Upper lobe of left lung (tissue), 4 donors: ENCODE data around the gene SUMF2.

ENCODE experiments used
- EP300 ChIP-seq, 4 donors: sonication (generic); formaldehyde crosslinking; IDR thresholded peaks; one replicate each; pipeline ENCODE4 v1.5.1; 2017; ENCODE audit warnings: antibody characterized with exemption in 4 of 4, control low read depth in 2 of 4
- POLR2AphosphoS5 ChIP-seq, 2 donors: sonication (generic); formaldehyde crosslinking; IDR thresholded peaks; one replicate each; pipeline ENCODE4 v1.5.1; 2017; ENCODE audit warnings: antibody characterized with exemption in 2 of 2
- TF ChIP-seq, protein P1 (sequence below), 6 experiments: fragments of 450-650 bp in 4 of 6; fragments of 200-600 bp in 2 of 6; sonication (generic) in 2 of 6; IDR thresholded peaks; one replicate each; pipeline ENCODE4 v1.5.1; 2016 to 2019; ENCODE audit warnings: antibody characterized with exemption in 6 of 6

DNA sequence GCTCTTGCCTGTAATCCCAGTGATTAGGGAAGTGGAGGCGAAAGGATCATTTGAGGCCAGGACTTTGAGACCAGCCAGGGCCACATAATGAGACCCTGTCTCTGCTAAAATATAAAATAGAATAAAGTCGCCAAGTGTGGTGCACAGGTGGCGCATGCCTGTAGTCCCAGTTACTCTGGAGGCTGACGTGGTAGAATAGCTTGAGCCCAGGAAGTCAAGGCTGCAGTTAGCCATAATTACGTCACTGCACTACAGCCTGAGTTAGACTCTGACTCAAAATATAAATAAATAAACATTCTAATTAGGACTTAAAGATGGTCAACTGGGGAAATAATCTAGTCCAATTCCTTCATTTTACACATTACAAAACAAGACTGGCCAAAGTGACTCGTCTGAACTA, 41.4 kb downstream of the SUMF2 start:
- TF ChIP-seq POLR2AphosphoS5 (IDR thresholded peaks at IDR 0.05) (no peak), EP300 (IDR thresholded peaks at IDR 0.05) (no peak)
- TF ChIP-seq, protein P1, sequence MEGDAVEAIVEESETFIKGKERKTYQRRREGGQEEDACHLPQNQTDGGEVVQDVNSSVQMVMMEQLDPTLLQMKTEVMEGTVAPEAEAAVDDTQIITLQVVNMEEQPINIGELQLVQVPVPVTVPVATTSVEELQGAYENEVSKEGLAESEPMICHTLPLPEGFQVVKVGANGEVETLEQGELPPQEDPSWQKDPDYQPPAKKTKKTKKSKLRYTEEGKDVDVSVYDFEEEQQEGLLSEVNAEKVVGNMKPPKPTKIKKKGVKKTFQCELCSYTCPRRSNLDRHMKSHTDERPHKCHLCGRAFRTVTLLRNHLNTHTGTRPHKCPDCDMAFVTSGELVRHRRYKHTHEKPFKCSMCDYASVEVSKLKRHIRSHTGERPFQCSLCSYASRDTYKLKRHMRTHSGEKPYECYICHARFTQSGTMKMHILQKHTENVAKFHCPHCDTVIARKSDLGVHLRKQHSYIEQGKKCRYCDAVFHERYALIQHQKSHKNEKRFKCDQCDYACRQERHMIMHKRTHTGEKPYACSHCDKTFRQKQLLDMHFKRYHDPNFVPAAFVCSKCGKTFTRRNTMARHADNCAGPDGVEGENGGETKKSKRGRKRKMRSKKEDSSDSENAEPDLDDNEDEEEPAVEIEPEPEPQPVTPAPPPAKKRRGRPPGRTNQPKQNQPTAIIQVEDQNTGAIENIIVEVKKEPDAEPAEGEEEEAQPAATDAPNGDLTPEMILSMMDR (IDR thresholded peaks at IDR 0.05) = no peak
